GM19023 (cell line): Measurements from ENCODE around the gene STAC.
"Not testable (repeated sequence)": the region's sequence is repeated elsewhere in the genome, so short reads cannot be mapped to it uniquely, and the experiment has no call there.

Source experiments
- ATAC-seq: cut with Tn5 transposase; IDR thresholded peaks from one replicate; pipeline ENCODE4 v1.9.1; 2021; ENCODE audit warnings: mild to moderate bottlenecking, moderate library complexity; ENCODE audit not compliant: unreplicated experiment

STAC gene

DNA sequence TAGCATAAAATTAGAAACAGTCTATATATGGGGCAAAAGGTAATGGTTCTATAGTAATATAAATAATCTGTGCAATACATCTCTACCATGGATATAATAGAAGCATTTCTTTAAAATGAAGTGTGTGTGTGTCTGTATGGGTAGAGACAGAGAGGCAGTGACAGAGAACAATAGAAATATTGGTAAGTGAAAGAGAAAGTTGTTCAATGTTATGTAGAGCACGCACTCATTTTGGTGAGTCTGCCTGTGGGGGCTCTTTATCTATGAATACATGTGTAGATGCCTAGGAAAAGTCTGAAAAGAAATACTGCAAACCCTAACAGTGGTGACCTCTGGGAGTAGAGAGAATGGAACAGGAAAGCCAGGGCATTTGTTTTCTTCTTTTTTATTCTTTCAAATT is 182.6 kb downstream of the STAC start:
- ATAC-seq = no peak

DNA sequence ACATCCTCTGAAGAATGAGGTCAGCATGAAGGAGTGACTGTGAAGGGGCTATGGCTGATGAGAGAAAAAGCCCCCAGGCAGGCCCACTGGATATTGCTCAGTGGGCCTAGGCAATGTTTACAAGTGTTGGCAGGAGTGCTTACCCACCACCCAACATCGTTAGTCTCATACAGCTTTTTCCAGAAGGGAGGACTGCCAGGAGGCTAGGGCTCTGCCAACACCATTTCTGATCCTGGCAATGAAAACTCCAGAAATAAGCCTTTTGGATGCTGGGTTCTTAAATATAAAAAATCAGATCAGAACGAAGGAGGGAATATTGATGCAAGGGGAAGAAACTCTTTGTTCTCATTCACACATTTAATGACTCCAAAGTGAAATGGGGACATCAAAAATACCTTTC is 194.9 kb downstream of the STAC start:
- ATAC-seq = no peak

DNA sequence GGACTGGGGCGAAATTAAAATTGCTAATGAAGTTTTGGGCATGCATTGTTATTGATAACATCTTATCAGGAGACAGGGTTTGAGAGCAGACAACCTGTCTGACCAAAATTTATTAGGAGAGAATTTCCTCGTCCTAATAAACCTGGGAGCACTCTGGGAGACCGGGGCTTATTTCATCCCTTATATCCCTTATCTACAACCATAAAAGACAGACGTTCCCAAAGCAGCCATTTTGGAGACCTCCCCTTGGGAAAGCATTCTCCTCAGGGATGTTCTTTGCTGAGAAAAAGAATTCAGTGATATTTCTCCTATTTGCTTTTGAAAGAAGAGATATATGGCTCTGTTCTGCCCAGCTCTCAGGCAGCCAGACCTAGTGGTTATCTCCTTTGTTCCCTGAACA is 198.1 kb downstream of the STAC start:
- ATAC-seq = not testable (repeated sequence)

DNA sequence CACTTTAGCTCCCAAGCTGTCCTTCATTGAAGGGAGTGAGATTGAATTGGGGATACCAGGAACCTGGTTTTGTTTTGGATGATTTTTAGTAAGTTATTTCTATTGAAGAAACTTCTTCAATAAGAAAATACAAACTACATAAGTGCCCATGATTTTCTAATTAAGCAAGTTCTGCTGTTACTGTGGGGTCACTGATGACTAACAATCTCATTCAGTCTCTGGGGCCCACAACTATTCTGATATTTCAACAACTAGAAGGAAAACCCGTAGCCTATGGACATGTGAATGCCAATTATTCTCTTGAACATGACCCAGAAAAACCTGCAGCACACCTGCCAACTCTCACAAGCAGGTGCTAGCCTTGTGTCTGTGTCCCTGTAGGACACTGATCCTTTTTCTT is 199.4 kb downstream of the STAC start:
- no peak for ATAC-seq

DNA sequence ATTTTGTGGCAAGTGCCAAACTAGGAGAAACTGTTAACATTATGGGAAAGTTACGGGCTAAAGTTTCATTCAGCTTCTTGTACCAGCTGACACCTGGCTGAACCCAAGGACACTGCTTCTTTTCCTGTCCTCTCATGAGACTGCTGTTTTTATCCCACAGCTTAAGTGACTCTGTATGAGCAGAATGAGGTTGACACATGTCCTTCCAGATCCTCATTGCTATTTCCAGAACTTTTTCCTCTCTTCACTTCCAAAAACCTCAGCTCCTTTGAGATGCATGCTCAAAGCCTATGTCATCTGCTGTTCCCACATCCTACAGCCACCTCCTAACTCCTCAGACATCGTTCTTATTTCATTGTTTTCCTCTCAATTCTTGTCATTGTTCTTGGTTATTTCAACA is 200.4 kb downstream of the STAC start:
- no peak for ATAC-seq

DNA sequence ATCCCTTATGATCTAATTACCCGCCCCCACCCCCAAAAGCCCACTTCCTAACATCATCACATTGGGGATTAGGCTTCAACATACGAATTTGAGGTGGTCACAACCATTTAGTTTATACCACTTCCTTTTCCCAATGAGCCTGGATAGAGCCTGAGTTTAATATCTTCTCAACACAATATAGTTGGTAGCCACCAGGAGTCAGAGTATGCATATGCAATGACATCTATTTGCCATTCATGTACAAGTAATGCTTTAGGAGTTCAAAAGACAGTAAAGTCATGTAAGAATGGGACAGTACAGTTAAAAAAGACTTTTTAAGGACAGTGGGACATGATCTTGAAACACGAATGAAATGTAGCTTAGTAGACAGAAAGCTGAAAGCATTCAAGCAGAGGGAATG is 211.7 kb downstream of the STAC start:
- ATAC-seq = no peak

DNA sequence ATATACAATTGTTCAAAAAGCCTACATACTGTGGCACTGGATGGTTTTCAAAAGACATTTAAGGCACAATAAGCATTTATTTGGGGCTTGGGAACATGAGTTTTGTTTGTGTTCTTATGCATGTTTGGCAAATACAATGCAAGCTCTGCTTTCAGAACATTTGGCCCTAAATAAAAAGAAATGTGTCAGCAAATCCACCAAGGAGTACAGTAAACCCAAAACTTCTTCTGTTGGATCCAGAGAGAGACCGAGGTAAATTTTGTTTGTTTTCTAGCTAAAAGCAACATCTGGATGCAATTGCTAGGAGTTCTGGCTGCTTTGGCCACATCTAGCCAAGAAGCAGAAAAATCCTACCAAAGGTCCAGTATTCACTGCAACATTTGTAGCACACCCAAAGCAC is 215.2 kb downstream of the STAC start:
- ATAC-seq = no peak

DNA sequence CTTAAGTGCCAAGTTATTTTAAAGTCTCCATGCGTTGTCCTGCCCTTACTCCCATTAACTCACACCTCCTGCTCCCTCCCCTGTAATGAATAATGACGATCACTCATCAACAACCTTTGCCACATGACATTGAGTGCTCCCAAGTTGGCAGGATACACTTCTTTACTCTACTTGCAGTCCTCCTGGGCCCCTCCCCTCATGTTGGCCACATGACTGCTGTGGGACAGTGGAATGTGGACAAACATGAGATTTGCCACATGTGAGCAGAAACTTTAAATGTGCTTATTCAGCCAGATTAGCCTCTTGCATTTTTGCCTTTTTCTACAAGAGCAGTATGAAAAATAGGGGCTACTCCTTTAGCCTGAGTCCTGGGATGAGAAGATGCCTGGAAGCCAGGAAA is 216.1 kb downstream of the STAC start:
- ATAC-seq = no peak

DNA sequence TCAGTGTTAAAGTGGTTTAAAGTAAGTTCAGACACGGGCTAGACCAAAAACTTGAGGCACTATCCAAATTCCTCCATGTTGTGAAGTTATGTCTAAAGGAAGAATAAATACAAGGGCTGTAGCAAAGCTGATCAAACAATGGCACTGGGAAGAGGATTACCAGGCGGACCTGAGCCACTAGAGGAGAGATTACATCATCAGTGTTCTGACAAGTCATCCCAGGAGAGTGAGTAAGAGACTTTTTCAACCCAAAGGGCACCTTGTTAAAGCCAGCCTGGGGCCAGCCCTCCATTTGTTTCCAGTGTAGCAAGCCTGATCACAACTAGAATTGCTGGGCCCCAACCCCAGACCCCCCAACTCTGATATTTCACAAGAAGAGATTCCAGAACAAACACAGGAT is 217.1 kb downstream of the STAC start:
- ATAC-seq = no peak
